BE2C (cell line): Measurements from ENCODE around the gene TBC1D3I. TPM values are rescaled to one million over a fixed set of nuclear protein-coding genes. Genes with fewer than 3 reads are reported as not detected.
"Not testable (repeated sequence)": the region's sequence is repeated elsewhere in the genome, so short reads cannot be mapped to it uniquely, and the experiment has no call there.

Experiments
- DNase-seq: peaks from one replicate; pipeline ENCODE4 v3.0.0-alpha.2; 2020
- H3K27me3 ChIP-seq: fragments of 250-450 bp; sonication (Bioruptor Pico); 2 replicates; pipeline ENCODE4 v1.5.1; 2020; ENCODE audit warnings: mild to moderate bottlenecking
- H3K36me3 ChIP-seq: fragments of 250-450 bp; sonication (Bioruptor Pico); 2 replicates; pipeline ENCODE4 v1.5.1; 2020; ENCODE audit warnings: mild to moderate bottlenecking
- H3K4me1 ChIP-seq: fragments of 250-450 bp; sonication (Bioruptor Pico); 2 replicates; pipeline ENCODE4 v1.5.1; 2020
- H3K4me3 ChIP-seq: 2 replicates; pipeline ENCODE4 v1.5.1; 2011; ENCODE audit warnings: low read depth, low read length
- H3K9me3 ChIP-seq: fragments of 250-450 bp; sonication (Bioruptor Pico); 2 replicates; pipeline ENCODE4 v1.5.1; 2020
- polyA plus RNA-seq: library from polyadenylated mRNA; unstranded; fragments of >200 nt; gene quantifications from one replicate; pipeline ENCODE4 v1.2.1, GENCODE V29; 2012; ENCODE audit warnings: low read depth, missing spikeins; ENCODE audit not compliant: insufficient read length, insufficient read depth

Gene TBC1D3I
- 2.3 TPM for polyA plus RNA-seq

GRCh38 chr17:36264470-36264869, at the start of gene TBC1D3I:
Gene TBC1D3I (minus strand): TSS chr17:36264570. CDS start chr17:36262985, 1,585 bp downstream.
- not testable (repeated sequence) for H3K9me3 ChIP-seq, DNase-seq, H3K4me1 ChIP-seq, H3K27me3 ChIP-seq, H3K36me3 ChIP-seq, H3K4me3 ChIP-seq

- not testable (repeated sequence) for H3K9me3 ChIP-seq, H3K27me3 ChIP-seq, H3K4me3 ChIP-seq, DNase-seq, H3K36me3 ChIP-seq, H3K4me1 ChIP-seq
Observed at GRCh38 chr17:36295161-36295560, 30.8 kb upstream of the TBC1D3I start.

- H3K9me3 ChIP-seq, DNase-seq, H3K4me3 ChIP-seq, H3K27me3 ChIP-seq, H3K4me1 ChIP-seq, H3K36me3 ChIP-seq: not testable (repeated sequence)
Observed at GRCh38 chr17:36289965-36290612, 25.7 kb upstream of the TBC1D3I start.

GRCh38 chr17:36284219-36284618, 19.8 kb upstream of the TBC1D3I start:
- not testable (repeated sequence) for H3K27me3 ChIP-seq, H3K4me3 ChIP-seq, H3K36me3 ChIP-seq, H3K9me3 ChIP-seq, H3K4me1 ChIP-seq, DNase-seq

- H3K9me3 ChIP-seq, H3K27me3 ChIP-seq, DNase-seq, H3K4me1 ChIP-seq, H3K4me3 ChIP-seq, H3K36me3 ChIP-seq: not testable (repeated sequence)
Observed at GRCh38 chr17:36283256-36283655, 18.9 kb upstream of the TBC1D3I start.

- H3K4me3 ChIP-seq, H3K9me3 ChIP-seq, H3K4me1 ChIP-seq, H3K27me3 ChIP-seq, H3K36me3 ChIP-seq, DNase-seq: not testable (repeated sequence)
Observed at GRCh38 chr17:36242046-36242445, 22.3 kb downstream of the TBC1D3I start.

GRCh38 chr17:36229644-36230043, 34.7 kb downstream of the TBC1D3I start:
- H3K27me3 ChIP-seq, H3K36me3 ChIP-seq, DNase-seq, H3K4me1 ChIP-seq, H3K4me3 ChIP-seq, H3K9me3 ChIP-seq: not testable (repeated sequence)

- H3K27me3 ChIP-seq, H3K36me3 ChIP-seq, H3K4me3 ChIP-seq, H3K9me3 ChIP-seq, DNase-seq, H3K4me1 ChIP-seq: not testable (repeated sequence)
Observed at GRCh38 chr17:36222967-36223366, 41.4 kb downstream of the TBC1D3I start.

- not testable (repeated sequence) for H3K4me3 ChIP-seq, H3K9me3 ChIP-seq, H3K36me3 ChIP-seq, DNase-seq, H3K4me1 ChIP-seq, H3K27me3 ChIP-seq
Observed at GRCh38 chr17:36221581-36222100, 42.7 kb downstream of the TBC1D3I start.

GRCh38 chr17:36220737-36221580, 43.4 kb downstream of the TBC1D3I start:
- H3K27me3 ChIP-seq, H3K9me3 ChIP-seq, H3K36me3 ChIP-seq, DNase-seq, H3K4me3 ChIP-seq, H3K4me1 ChIP-seq: not testable (repeated sequence)

- H3K9me3 ChIP-seq, DNase-seq, H3K27me3 ChIP-seq, H3K36me3 ChIP-seq, H3K4me1 ChIP-seq, H3K4me3 ChIP-seq: not testable (repeated sequence)
Observed at GRCh38 chr17:36219556-36219955, 44.8 kb downstream of the TBC1D3I start.

GRCh38 chr17:36215406-36216308, 48.7 kb downstream of the TBC1D3I start:
- H3K4me1 ChIP-seq, DNase-seq, H3K4me3 ChIP-seq, H3K9me3 ChIP-seq, H3K27me3 ChIP-seq, H3K36me3 ChIP-seq: not testable (repeated sequence)
